GM12892 (cell line): ENCODE measurements around the gene EBLN2.
"Not testable (repeated sequence)": the region's sequence is repeated elsewhere in the genome, so short reads cannot be mapped to it uniquely, and the experiment has no call there.

Experiments
- DNase-seq: peaks from one replicate; pipeline ENCODE4 v3.0.0; 2011; ENCODE audit not compliant: insufficient read length
- FAIRE-seq: peaks from 2 replicates; lab custom pipeline; 2011; peaks lifted over from hg19 to GRCh38; lab: Jason Lieb, UNC
- POLR2A ChIP-seq: IDR thresholded peaks from 2 replicates; pipeline ENCODE4 v1.6.1; 2011; ENCODE audit warnings: low read depth, low read length, control low read depth
- POLR2AphosphoS5 ChIP-seq: IDR thresholded peaks from 2 replicates; pipeline ENCODE4 v1.6.1; 2011; ENCODE audit warnings: low read depth, low read length, control low read depth
- TAF1 ChIP-seq: IDR thresholded peaks from 2 replicates; pipeline ENCODE4 v1.6.1; 2011; ENCODE audit warnings: low read depth, mild to moderate bottlenecking, control low read depth, low read length, borderline replicate concordance

The EBLN2 gene

GRCh38 chr3:73036694-73037591, 24.5 kb upstream of the EBLN2 start:
- FAIRE-seq (no peak), DNase-seq (no peak)
- TF ChIP-seq POLR2AphosphoS5 = no peak
- no peak for TF ChIP-seq TAF1
- TF ChIP-seq POLR2A = no peak

DNA sequence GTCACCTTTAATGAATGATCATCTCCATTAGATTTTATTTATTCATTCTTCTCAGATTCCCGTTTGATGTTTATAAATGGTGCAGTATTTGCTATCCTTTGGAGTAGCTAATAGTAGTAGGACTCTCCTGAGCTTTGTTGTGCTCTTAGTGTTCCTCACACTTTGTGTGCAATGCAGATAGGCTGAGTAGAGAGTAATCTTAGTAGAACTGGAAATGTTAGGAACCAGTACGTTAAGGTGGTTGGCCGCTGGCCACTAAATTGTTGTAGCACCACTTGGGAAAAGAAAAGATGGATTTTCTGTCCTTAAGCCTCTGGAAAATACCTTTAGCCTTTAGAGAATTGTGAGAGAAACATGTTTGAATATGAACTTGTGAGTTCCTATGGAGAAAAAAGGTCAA, 19.9 kb upstream of the EBLN2 start:
- FAIRE-seq (no peak), DNase-seq (no peak)
- TF ChIP-seq POLR2A (no peak), POLR2AphosphoS5 (no peak), TAF1 (no peak)

DNA sequence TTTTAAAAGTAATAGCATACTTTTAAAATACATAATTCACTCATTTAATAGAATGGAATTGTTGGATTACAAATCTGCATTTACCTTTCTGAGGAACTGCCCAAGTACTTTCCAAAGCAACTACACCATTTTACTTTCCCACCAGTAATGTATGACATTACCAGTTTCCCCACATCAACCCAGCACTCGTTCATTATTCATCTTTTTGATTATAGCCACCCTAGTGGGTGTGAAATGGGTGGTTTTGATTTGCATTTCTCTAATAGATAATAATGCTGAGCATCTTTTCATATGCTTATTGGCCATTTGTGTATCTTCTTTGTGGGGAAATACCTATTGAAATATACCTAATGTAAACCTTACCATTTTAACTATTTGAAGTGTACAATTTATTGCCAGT, 18.0 kb upstream of the EBLN2 start:
- TF ChIP-seq POLR2A (no peak), TAF1 (no peak), POLR2AphosphoS5 (no peak)
- DNase-seq (no peak), FAIRE-seq (peak; percentile 5)

- TF ChIP-seq POLR2AphosphoS5 = no peak
- TF ChIP-seq TAF1 = no peak
- FAIRE-seq (no peak), DNase-seq (no peak)
These were observed 16.1 kb upstream of the EBLN2 start for GRCh38 chr3:73045391-73045790.

DNA sequence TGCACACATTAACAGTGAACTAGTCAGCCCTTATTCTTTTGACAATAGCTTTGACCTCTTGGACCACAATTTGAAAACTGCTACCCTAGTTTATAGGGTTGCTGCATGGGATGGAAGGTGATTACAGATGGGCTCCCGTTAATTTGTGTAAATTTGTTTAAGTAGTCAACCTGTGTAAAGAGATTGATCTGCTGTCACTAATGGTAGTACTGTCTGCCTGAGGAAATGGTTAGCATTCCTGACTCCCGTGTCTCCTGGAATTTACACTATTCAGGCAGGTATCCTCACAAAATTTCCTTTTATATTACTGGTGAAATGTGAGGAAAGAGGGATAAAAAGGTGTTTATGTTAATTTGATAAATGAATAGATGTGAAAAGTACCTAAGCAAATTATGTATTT, 15.3 kb upstream of the EBLN2 start:
- no peak for TF ChIP-seq POLR2AphosphoS5
- TF ChIP-seq TAF1 = no peak
- TF ChIP-seq POLR2A = no peak
- FAIRE-seq (peak; percentile 38), DNase-seq (no peak)

DNA sequence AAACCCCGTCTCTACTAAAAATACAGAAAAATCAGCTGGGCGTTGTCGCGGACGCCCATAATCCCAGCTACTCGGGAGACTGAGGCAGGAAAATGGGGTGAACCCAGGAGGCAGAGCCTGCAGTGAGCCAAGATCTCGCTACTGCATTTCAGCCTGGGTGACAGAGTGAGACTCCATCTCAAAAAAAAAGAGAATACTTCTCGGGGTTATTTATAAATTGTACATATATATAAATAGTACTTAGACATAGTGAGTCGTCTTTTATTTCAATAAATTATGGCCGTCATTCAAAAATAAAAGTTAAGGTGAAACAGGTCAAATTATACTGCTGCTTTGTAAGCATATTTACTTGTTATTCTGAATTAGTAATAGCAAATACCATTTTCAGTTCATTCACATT, 12.1 kb upstream of the EBLN2 start:
- FAIRE-seq = no peak
- TF ChIP-seq POLR2AphosphoS5 (no peak), POLR2A (no peak), TAF1 (no peak)

GRCh38 chr3:73052857-73053256, 8.6 kb upstream of the EBLN2 start:
- DNase-seq = no peak
- no peak for FAIRE-seq
- TF ChIP-seq TAF1 (no peak), POLR2AphosphoS5 (no peak), POLR2A (no peak)

More for the DNA sequence above, 12.1 kb upstream of the EBLN2 start:
- DNase-seq = no peak

DNA sequence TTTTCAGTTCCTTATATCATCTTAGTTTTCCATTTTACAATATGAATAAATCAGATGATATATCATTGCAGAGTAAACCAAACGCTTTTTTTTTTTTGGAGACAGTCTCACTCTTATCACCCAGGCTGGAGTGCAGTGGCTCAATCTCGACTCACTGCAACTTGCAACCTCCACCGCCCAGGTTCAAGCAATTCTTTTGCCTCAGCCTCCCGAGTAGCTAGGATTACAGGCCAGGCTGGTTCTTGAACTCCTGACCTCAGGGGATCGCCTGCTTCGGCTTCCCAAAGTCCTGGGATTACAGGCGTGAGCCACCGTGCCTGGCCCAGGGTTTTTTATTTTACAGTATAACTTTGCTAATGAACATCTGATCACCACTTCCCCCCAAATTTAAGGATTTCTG, 5.9 kb upstream of the EBLN2 start:
- FAIRE-seq (no peak), DNase-seq (no peak)
- TF ChIP-seq TAF1 = no peak
- TF ChIP-seq POLR2A = no peak
- no peak for TF ChIP-seq POLR2AphosphoS5

- DNase-seq = no peak
- TF ChIP-seq POLR2AphosphoS5 = no peak
- TF ChIP-seq POLR2A = no peak
- no peak for TF ChIP-seq TAF1
- FAIRE-seq = peak; percentile 61
These were observed 5.2 kb upstream of the EBLN2 start for GRCh38 chr3:73056014-73056844.

DNA sequence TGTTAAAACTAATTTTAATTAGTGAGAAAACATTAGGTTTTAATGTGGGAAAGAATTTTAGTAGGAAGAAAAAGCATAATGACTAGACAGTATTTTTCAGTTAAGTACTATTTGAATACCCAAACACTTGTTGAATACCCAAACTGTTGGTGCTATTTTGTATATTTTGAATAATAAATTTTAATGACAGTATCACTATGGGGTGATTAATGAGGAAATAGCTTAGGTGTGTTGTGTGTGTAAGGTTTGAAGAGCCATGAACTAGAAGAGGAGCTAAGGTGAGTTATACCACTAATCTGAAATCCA, 4.7 kb upstream of the EBLN2 start:
- FAIRE-seq (no peak), DNase-seq (no peak)
- TF ChIP-seq POLR2AphosphoS5 (no peak), POLR2A (no peak), TAF1 (no peak)

- TF ChIP-seq POLR2AphosphoS5 (no peak), TAF1 (no peak), POLR2A (no peak)
- no peak for DNase-seq
- FAIRE-seq = no peak
These were observed 1.1 kb upstream of the EBLN2 start for GRCh38 chr3:73060302-73060723.

DNA sequence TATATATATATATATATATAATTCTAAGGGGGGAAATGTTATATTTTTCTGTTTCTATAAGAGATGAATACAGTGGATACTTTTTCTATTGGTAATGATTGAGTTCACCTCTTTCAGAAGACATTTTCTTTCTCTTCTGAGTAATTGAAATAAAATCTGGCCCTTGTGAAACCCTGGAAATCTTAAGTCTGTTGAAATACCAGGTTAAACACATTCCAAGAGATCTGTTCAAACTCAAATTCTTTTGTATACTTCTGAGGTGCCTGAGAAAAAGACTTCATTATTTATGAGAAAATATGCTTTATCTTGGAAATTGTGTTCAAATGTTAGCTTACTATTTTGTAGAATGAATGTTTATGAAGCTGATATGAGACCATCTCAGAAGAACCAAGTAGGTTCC, 4.8 kb downstream of the EBLN2 start:
- not testable (repeated sequence) for DNase-seq, FAIRE-seq
